VCaP (cell line): ENCODE results near the gene C4orf50.
A peak's percentile ranks its signal among the peaks of the same experiment; 100 is the strongest.

Source experiments
- H3K27ac ChIP-seq: fragments of 450-650 bp; 2 replicates; pipeline ENCODE4 v1.5.1; 2017
- CTCF ChIP-seq: fragments of 450-650 bp; conservative IDR thresholded peaks from 2 replicates; pipeline ENCODE4 v1.5.1; 2017; ENCODE audit warnings: mild to moderate bottlenecking, moderate library complexity

The C4orf50 gene

GRCh38 chr4:6024313-6024960 is 6.2 kb upstream of the C4orf50 start:
- no peak overlapping the region for H3K27ac ChIP-seq
- TF ChIP-seq CTCF, result no peak

GRCh38 chr4:6023731-6024130 is 5.5 kb upstream of the C4orf50 start:
- no peak overlapping the region for H3K27ac ChIP-seq
- no peak for TF ChIP-seq CTCF

- TF ChIP-seq CTCF, result no peak
- no peak overlapping the region for H3K27ac ChIP-seq
These were observed 4.5 kb upstream of the C4orf50 start for GRCh38 chr4:6022607-6023288.

- no peak for TF ChIP-seq CTCF
- H3K27ac ChIP-seq, result no peak overlapping the region
These were observed 3.8 kb upstream of the C4orf50 start for GRCh38 chr4:6021831-6022606.

- H3K27ac ChIP-seq, result no peak overlapping the region
- no peak for TF ChIP-seq CTCF
These were observed 2.4 kb upstream of the C4orf50 start for GRCh38 chr4:6020613-6021012.

GRCh38 chr4:6019316-6020263 is 1.4 kb upstream of the C4orf50 start:
- no peak overlapping the region for H3K27ac ChIP-seq
- peak; percentile 91 for TF ChIP-seq CTCF
